ENCODE measurements around the gene ZIC1.

- TF ChIP-seq, protein P1, sequence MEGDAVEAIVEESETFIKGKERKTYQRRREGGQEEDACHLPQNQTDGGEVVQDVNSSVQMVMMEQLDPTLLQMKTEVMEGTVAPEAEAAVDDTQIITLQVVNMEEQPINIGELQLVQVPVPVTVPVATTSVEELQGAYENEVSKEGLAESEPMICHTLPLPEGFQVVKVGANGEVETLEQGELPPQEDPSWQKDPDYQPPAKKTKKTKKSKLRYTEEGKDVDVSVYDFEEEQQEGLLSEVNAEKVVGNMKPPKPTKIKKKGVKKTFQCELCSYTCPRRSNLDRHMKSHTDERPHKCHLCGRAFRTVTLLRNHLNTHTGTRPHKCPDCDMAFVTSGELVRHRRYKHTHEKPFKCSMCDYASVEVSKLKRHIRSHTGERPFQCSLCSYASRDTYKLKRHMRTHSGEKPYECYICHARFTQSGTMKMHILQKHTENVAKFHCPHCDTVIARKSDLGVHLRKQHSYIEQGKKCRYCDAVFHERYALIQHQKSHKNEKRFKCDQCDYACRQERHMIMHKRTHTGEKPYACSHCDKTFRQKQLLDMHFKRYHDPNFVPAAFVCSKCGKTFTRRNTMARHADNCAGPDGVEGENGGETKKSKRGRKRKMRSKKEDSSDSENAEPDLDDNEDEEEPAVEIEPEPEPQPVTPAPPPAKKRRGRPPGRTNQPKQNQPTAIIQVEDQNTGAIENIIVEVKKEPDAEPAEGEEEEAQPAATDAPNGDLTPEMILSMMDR (IDR thresholded peaks at IDR 0.05): no peak
- TF ChIP-seq, protein P2, sequence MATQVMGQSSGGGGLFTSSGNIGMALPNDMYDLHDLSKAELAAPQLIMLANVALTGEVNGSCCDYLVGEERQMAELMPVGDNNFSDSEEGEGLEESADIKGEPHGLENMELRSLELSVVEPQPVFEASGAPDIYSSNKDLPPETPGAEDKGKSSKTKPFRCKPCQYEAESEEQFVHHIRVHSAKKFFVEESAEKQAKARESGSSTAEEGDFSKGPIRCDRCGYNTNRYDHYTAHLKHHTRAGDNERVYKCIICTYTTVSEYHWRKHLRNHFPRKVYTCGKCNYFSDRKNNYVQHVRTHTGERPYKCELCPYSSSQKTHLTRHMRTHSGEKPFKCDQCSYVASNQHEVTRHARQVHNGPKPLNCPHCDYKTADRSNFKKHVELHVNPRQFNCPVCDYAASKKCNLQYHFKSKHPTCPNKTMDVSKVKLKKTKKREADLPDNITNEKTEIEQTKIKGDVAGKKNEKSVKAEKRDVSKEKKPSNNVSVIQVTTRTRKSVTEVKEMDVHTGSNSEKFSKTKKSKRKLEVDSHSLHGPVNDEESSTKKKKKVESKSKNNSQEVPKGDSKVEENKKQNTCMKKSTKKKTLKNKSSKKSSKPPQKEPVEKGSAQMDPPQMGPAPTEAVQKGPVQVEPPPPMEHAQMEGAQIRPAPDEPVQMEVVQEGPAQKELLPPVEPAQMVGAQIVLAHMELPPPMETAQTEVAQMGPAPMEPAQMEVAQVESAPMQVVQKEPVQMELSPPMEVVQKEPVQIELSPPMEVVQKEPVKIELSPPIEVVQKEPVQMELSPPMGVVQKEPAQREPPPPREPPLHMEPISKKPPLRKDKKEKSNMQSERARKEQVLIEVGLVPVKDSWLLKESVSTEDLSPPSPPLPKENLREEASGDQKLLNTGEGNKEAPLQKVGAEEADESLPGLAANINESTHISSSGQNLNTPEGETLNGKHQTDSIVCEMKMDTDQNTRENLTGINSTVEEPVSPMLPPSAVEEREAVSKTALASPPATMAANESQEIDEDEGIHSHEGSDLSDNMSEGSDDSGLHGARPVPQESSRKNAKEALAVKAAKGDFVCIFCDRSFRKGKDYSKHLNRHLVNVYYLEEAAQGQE (IDR thresholded peaks at IDR 0.05; ENCODE audit: insufficient read depth in 1 of 2, low read depth in 2 of 2, low read length in 1 of 2): no peak
- no peak for TF ChIP-seq SIN3A (IDR thresholded peaks at IDR 0.05; ENCODE audit: borderline replicate concordance, insufficient read depth, low read depth, low read length)
Measured at GRCh38 chr3:147412261-147412916, 3.2 kb downstream of the ZIC1 start.
